ENCODE results near the gene UBE2QL1.

DNA sequence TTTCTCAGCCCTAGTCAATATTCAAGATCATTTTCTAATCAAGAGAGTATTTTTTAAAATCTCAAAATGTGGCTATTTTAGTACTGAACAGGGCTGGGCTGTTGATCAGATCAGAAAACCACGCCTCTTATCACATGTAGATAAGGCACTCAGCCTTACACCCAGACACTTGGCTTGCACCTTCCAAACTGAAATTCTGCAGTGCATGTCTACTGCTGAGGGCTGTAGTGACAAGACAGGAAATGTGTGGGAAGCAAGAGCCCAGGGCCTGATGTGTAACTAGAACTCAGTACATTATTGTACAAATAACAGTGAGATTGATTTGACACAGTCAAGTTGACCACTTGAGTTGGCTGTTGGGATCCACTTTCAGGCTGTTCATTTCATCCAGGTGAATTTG is 48.6 kb downstream of the UBE2QL1 start:
- TF ChIP-seq CTCF (IDR thresholded peaks at IDR 0.05) (no peak), POLR2A (IDR thresholded peaks at IDR 0.05) (no peak), EP300 (IDR thresholded peaks at IDR 0.05) (no peak)

All from tibial nerve (tissue), 4 donors.